ENCODE measurements around the gene ZMYND19.
"Not testable (repeated sequence)": the region's sequence is repeated elsewhere in the genome, so short reads cannot be mapped to it uniquely, and the experiment has no call there.

ZMYND19 gene

DNA sequence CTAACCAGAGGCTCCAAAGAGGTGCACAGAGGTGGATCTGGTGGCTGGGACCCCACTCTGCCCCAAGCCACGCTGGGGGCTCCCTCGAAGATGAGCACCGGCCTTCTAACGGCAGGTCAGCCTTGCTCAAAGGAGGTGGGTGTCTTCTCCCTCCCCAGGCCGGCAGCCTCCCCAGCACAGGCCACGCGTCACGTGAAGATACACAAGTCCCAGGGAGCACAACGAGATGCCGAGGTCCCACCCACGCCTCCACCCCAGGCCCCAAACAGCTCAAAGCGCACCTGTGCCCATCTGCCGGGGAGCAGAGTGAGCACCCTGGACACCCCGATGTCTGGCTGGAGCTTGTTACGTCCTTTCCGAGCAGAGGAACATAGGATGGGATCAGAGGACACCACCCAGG is 52.3 kb downstream of the ZMYND19 start:
- TF ChIP-seq, protein P1, sequence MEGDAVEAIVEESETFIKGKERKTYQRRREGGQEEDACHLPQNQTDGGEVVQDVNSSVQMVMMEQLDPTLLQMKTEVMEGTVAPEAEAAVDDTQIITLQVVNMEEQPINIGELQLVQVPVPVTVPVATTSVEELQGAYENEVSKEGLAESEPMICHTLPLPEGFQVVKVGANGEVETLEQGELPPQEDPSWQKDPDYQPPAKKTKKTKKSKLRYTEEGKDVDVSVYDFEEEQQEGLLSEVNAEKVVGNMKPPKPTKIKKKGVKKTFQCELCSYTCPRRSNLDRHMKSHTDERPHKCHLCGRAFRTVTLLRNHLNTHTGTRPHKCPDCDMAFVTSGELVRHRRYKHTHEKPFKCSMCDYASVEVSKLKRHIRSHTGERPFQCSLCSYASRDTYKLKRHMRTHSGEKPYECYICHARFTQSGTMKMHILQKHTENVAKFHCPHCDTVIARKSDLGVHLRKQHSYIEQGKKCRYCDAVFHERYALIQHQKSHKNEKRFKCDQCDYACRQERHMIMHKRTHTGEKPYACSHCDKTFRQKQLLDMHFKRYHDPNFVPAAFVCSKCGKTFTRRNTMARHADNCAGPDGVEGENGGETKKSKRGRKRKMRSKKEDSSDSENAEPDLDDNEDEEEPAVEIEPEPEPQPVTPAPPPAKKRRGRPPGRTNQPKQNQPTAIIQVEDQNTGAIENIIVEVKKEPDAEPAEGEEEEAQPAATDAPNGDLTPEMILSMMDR (IDR thresholded peaks at IDR 0.05; ENCODE audit: insufficient read depth, low read length, poor library complexity, severe bottlenecking) = no peak
- H3K36me3 ChIP-seq (ENCODE audit: control insufficient read depth, insufficient read depth, low read length) = no peaks in the 10 kb centered on the region
- H3K4me3 ChIP-seq (replicated peaks; ENCODE audit: low read depth, low read length) = no peak overlapping the region
- no peak for DNase-seq (ENCODE audit: extremely low read depth, insufficient read length)
- no peaks in the 10 kb centered on the region for H3K27me3 ChIP-seq (replicated peaks; ENCODE audit: control insufficient read depth, insufficient read depth, low read length)

- H3K36me3 ChIP-seq (ENCODE audit: control insufficient read depth, insufficient read depth, low read length); H3K4me3 ChIP-seq (replicated peaks; ENCODE audit: low read depth, low read length); H3K27me3 ChIP-seq (replicated peaks; ENCODE audit: control insufficient read depth, insufficient read depth, low read length); DNase-seq (ENCODE audit: extremely low read depth, insufficient read length): not testable (repeated sequence)
Observed at GRCh38 chr9:137536594-137537131, 53.6 kb downstream of the ZMYND19 start.

GRCh38 chr9:137535120-137535428 is 55.2 kb downstream of the ZMYND19 start:
- H3K27me3 ChIP-seq (replicated peaks; ENCODE audit: control insufficient read depth, insufficient read depth, low read length) = no peaks in the 10 kb centered on the region
- no peaks in the 10 kb centered on the region for H3K36me3 ChIP-seq (ENCODE audit: control insufficient read depth, insufficient read depth, low read length)
- H3K4me3 ChIP-seq (replicated peaks; ENCODE audit: low read depth, low read length) = no peak overlapping the region
- TF ChIP-seq, protein P1 (IDR thresholded peaks at IDR 0.05; ENCODE audit: insufficient read depth, low read length, poor library complexity, severe bottlenecking) = no peak
- DNase-seq (ENCODE audit: extremely low read depth, insufficient read length) = no peak

GRCh38 chr9:137534256-137535119 is 55.8 kb downstream of the ZMYND19 start:
- TF ChIP-seq, protein P1 (IDR thresholded peaks at IDR 0.05; ENCODE audit: insufficient read depth, low read length, poor library complexity, severe bottlenecking) = peak; percentile 73
- H3K36me3 ChIP-seq (ENCODE audit: control insufficient read depth, insufficient read depth, low read length) = no peaks in the 10 kb centered on the region
- no peak for DNase-seq (ENCODE audit: extremely low read depth, insufficient read length)
- no peaks in the 10 kb centered on the region for H3K27me3 ChIP-seq (replicated peaks; ENCODE audit: control insufficient read depth, insufficient read depth, low read length)
- H3K4me3 ChIP-seq (replicated peaks; ENCODE audit: low read depth, low read length) = no peak overlapping the region

DNA sequence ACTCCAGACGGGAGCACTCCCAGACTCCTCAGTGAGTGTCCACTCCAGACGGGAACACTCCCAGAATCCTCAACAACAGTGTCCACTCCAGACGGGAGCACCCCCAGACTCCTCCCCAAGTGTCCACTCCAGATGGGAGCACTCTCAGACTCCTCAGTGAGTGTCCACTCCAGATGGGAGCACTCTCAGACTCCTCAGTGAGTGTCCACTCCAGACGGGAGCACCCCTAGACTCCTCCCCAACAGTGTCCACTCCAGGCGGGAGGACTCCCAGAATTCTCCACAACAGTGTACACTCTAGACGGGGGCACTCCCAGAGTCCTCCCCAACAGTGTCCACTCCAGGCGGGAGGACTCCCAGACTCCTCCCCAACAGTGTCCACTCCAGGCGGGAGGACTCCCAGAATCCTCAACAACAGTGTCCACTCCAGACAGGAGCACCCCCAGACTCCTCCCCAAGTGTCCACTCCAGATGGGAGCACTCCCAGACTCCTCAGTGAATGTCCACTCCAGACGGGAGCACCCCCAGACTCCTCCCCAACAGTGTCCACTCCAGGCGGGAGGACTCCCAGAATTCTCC is 57.3 kb downstream of the ZMYND19 start:
- not testable (repeated sequence) for DNase-seq (ENCODE audit: extremely low read depth, insufficient read length)

More for the DNA sequence above, 57.3 kb downstream of the ZMYND19 start:
- not testable (repeated sequence) for H3K36me3 ChIP-seq (ENCODE audit: control insufficient read depth, insufficient read depth, low read length); H3K27me3 ChIP-seq (replicated peaks; ENCODE audit: control insufficient read depth, insufficient read depth, low read length); H3K4me3 ChIP-seq (replicated peaks; ENCODE audit: low read depth, low read length)
